ENCODE data around the gene RNF38.
A peak's percentile ranks its signal among the peaks of the same experiment; 100 is the strongest.

The RNF38 gene

DNA sequence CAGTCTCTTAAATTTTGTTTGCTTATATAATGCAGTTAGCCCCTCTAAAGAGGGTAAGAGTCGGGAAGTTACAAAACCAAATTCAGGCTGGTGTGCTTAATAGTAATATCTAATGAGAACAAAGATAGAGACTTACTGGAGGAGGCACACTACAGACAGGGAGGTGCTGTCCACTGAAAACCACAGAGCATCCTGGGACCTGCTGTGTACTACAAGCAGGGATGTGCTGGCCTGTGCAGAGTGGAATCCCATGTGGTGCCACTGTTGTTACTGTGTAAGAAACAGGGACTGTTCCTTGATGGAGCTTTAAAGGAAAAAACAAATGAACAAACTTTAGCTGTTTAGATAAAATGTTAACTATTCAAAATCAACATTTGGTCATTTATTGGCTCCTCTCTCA, 42.4 kb downstream of the RNF38 start:
- no peaks in the 10 kb centered on the region for H3K9me3 Mint-ChIP-seq
- peaks cover 58% of the 10 kb centered on the region for H3K36me3 Mint-ChIP-seq (ENCODE audit: low read depth)
- H3K27me3 Mint-ChIP-seq (ENCODE audit: low read depth), result no peaks in the 10 kb centered on the region
- H3K4me3 Mint-ChIP-seq, result no peak overlapping the region
- H3K4me1 Mint-ChIP-seq, result no peaks in the 10 kb centered on the region
- TF ChIP-seq, protein P1, sequence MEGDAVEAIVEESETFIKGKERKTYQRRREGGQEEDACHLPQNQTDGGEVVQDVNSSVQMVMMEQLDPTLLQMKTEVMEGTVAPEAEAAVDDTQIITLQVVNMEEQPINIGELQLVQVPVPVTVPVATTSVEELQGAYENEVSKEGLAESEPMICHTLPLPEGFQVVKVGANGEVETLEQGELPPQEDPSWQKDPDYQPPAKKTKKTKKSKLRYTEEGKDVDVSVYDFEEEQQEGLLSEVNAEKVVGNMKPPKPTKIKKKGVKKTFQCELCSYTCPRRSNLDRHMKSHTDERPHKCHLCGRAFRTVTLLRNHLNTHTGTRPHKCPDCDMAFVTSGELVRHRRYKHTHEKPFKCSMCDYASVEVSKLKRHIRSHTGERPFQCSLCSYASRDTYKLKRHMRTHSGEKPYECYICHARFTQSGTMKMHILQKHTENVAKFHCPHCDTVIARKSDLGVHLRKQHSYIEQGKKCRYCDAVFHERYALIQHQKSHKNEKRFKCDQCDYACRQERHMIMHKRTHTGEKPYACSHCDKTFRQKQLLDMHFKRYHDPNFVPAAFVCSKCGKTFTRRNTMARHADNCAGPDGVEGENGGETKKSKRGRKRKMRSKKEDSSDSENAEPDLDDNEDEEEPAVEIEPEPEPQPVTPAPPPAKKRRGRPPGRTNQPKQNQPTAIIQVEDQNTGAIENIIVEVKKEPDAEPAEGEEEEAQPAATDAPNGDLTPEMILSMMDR (IDR thresholded peaks at IDR 0.05; ENCODE audit: unreplicated experiment in 3 of 3), result no peak
- H3K27ac Mint-ChIP-seq, result no peak overlapping the region

- no peak overlapping the region for H3K27ac Mint-ChIP-seq
- no peak overlapping the region for H3K4me3 Mint-ChIP-seq
- H3K9me3 Mint-ChIP-seq, result no peaks in the 10 kb centered on the region
- TF ChIP-seq, protein P1 (IDR thresholded peaks at IDR 0.05; ENCODE audit: unreplicated experiment in 3 of 3), result no peak
- no peaks in the 10 kb centered on the region for H3K4me1 Mint-ChIP-seq
- peaks cover 94% of the 10 kb centered on the region for H3K36me3 Mint-ChIP-seq (ENCODE audit: low read depth)
- no peaks in the 10 kb centered on the region for H3K27me3 Mint-ChIP-seq (ENCODE audit: low read depth)
These were observed 53.5 kb downstream of the RNF38 start for GRCh38 chr9:36346569-36346968.

- Mint-ChIP-seq H3K4me1 (no peaks in the 10 kb centered on the region), H3K4me3 (no peak overlapping the region), H3K27ac (no peak overlapping the region), H3K36me3 (ENCODE audit: low read depth) (peaks cover 90% of the 10 kb centered on the region), H3K27me3 (ENCODE audit: low read depth) (no peaks in the 10 kb centered on the region), H3K9me3 (no peaks in the 10 kb centered on the region)
- TF ChIP-seq, protein P1 (IDR thresholded peaks at IDR 0.05; ENCODE audit: unreplicated experiment in 3 of 3), result no peak
These were observed 54.8 kb downstream of the RNF38 start for GRCh38 chr9:36345103-36345846.

GRCh38 chr9:36341936-36342577, 58.0 kb downstream of the RNF38 start:
- TF ChIP-seq, protein P1 (IDR thresholded peaks at IDR 0.05; ENCODE audit: unreplicated experiment in 3 of 3), result no peak
- no peak overlapping the region for H3K4me3 Mint-ChIP-seq
- H3K4me1 Mint-ChIP-seq, result peaks cover 4% of the 10 kb centered on the region
- H3K9me3 Mint-ChIP-seq, result no peaks in the 10 kb centered on the region
- peaks cover 87% of the 10 kb centered on the region for H3K36me3 Mint-ChIP-seq (ENCODE audit: low read depth)
- no peaks in the 10 kb centered on the region for H3K27me3 Mint-ChIP-seq (ENCODE audit: low read depth)
- H3K27ac Mint-ChIP-seq, result no peak overlapping the region

- H3K4me3 Mint-ChIP-seq, result no peak overlapping the region
- H3K9me3 Mint-ChIP-seq, result no peaks in the 10 kb centered on the region
- no peaks in the 10 kb centered on the region for H3K27me3 Mint-ChIP-seq (ENCODE audit: low read depth)
- peaks cover 71% of the 10 kb centered on the region for H3K36me3 Mint-ChIP-seq (ENCODE audit: low read depth)
- H3K27ac Mint-ChIP-seq, result peak overlapping the region in 1 of 3 experiments; percentile 19
- peaks cover 4% of the 10 kb centered on the region for H3K4me1 Mint-ChIP-seq
- TF ChIP-seq, protein P1 (IDR thresholded peaks at IDR 0.05; ENCODE audit: unreplicated experiment in 3 of 3), result no peak
These were observed 62.2 kb downstream of the RNF38 start for GRCh38 chr9:36337865-36338264.

All from nephron (organoid).